Measurements from ENCODE around the gene AGTPBP1.

DNA sequence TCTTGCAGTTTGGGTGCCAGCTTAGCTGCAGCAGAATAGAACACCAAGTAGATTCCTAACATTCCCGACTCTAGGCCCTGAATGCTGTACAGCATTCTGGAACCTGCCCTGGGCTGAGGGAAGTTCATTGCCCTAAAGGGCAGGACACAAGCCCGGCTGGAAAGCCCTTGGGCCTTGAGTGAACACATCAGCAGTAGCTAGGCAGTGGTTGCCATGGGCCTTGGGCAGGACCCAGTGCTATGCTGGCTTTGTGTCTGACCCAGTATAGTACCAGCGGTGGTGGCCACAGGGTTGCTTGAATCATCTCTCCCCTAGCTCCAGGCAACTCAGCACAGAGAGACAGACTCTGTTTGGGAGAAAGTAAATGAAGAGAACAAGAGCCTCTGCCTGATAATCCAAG lies 137.8 kb downstream of the AGTPBP1 start:
- TF ChIP-seq, protein P1, sequence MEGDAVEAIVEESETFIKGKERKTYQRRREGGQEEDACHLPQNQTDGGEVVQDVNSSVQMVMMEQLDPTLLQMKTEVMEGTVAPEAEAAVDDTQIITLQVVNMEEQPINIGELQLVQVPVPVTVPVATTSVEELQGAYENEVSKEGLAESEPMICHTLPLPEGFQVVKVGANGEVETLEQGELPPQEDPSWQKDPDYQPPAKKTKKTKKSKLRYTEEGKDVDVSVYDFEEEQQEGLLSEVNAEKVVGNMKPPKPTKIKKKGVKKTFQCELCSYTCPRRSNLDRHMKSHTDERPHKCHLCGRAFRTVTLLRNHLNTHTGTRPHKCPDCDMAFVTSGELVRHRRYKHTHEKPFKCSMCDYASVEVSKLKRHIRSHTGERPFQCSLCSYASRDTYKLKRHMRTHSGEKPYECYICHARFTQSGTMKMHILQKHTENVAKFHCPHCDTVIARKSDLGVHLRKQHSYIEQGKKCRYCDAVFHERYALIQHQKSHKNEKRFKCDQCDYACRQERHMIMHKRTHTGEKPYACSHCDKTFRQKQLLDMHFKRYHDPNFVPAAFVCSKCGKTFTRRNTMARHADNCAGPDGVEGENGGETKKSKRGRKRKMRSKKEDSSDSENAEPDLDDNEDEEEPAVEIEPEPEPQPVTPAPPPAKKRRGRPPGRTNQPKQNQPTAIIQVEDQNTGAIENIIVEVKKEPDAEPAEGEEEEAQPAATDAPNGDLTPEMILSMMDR (conservative IDR thresholded peaks at IDR 0.05; ENCODE audit: low read length) = no peak
- no peak for TF ChIP-seq EZH2phosphoT487 (IDR thresholded peaks at IDR 0.05; ENCODE audit: borderline replicate concordance)

Data from Loucy (cell line).